NCI-H748 (cell line): ENCODE data around the gene MRPL40.
"Not testable (repeated sequence)": the region's sequence is repeated elsewhere in the genome, so short reads cannot be mapped to it uniquely, and the experiment has no call there.

ENCODE experiments used
- DNase-seq: peaks from one replicate; lab custom pipeline; 2025; ENCODE audit not compliant: unreplicated experiment; lab: John Stamatoyannopoulos, UW

The MRPL40 gene

DNA sequence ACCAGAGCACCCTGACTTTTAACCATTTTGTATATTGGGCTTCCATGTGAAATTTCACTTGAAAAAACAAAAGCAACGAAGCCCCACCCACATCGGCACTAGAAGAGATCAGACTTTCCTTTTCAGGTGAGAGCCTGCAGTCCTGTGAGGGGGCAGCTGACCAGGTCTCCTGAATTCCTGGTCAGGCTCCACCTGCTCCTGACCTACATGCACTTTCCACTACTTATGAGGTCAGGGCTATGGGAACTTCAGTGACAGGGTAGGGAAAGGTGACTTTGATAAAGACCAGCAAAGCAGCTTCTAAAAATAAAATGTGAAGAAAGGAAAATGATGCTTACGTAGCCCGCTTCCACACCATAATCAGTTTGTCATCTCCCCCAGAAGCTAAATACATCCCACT, 25.5 kb upstream of the MRPL40 start:
- DNase-seq: no peak

DNA sequence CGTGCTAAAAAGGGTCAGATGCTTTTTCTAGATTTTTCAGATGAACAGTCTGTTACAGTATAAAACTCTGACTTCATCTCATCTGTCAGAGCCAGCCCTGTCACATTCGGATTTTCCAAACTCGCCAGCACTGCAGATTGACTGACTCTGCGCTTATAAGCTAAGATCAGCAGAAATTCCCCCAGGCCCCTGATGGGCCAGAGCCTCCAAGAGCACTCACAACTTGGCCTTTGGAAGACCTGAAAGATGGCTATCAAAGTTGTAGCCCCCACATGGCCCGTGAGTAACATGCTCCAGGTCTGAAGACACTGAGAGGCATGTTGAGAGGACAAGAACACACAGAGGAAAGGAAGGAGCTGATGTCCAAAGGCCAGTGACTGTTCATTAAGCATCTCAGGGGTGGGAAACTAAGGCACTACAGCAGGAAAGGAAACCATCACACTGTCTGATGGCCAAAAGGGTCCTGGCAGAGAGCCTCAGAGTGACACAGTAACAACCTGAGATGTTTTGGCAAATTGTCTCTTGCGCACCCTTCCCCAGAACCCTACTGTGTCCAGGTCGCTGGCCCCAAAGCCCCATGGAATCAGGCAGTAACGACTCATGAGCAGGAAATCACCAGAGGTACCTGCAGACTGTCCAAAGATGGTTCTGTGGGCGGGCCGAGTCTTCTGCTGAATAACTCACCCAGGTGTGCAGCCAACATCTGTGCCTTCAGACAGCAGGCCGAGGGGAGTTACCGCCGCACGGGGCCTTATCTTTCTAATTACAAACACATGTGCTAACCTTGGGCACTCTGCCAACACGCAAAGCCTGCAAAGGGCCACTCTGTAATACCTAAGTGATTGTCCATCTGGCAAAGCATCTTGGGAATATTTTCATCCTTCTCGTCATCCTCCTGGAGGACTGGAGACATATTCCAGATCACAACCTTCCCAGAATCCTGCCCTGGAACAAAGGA, 24.4 kb upstream of the MRPL40 start:
- DNase-seq: peak; percentile 18

DNA sequence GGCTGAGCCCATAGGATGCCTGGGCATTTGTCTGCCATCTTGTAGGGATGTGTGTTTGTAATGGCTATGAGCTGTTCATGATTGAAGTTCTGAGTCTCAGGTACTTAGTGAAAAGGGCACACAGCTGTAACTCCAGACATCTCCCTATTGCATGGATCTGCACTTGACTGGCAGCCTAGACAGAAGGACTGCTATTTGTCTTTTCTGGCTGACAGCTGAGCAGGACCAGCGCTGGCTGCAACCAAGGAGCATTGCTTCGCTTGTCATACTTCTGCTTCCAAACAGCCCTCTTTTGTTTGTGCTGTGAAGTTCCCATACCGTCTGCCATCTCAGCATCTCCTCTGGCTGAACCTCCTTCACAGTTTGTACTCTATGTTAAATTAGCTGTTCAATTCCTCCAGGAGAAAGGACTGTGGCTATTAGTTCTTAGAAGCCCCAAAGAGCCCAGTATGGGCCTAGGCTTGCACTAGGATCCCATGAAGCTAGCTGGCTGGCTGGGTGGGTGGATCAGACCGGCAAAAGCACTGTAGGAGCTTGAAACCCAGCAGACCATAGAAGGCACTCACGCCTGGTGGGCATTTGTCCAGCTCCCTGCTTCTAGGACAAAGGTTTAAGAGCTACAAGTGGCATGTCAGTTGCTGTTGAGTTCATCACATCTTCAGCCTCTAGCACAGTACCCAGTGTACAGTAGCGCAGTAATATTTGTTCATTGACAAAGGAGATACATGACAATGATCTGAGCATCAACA, 21.2 kb upstream of the MRPL40 start:
- no peak for DNase-seq

DNA sequence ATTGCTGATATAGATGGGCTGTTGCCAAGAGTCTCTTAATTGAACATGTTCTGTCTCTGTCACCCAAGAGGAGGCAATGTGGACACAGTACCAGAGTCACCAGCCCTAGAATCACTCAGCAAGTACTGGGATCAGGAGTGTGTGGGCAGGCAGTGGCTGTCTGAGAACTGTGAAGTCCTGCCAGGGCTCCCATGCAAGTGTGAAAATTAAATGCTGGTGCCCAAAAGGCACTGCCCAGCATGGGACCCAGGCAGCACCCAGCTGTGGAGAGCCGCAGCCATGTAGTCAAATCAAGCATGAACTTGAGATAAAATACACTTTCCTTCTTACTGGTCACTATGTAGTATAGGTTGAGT, 20.7 kb upstream of the MRPL40 start:
- DNase-seq: no peak

DNA sequence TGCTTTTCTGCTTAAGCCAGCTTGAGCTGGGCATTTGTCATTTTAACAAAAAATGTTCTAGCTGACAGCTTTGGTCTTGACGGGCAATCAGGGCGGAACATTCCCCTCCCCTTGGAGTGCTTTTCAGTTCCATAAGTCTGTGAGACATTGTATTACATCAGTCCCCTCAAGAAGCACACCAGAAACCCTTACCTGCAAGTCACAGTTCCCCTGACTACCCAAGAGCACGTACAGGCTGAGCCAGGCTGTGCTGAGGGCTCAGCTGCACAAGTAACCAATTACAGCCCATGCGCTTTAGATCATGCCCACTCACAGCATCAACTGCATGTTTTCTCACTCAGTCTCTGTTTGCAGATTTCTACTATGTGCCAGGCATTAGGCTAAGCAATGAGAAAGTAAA, 19.9 kb upstream of the MRPL40 start:
- no peak for DNase-seq

DNA sequence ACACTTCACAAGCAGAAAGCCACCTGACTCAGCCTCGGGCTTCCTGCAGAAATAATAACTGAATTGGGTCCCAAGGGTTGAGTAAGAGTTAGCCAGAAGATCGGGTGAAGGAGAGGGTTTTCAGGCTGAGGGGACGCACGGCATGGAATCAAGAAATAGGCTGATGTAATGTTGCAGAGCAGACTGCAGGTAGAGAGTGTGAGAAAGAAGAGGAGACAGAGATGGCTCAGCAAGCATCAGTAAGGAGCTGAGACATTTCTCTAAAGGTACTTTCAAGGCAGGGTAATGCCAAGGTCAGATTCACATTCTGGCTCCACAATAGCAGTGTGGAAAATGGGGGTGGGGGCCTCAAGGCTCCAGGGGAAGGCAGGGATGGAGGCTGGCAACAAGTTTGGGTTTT, 19.4 kb upstream of the MRPL40 start:
- no peak for DNase-seq

DNA sequence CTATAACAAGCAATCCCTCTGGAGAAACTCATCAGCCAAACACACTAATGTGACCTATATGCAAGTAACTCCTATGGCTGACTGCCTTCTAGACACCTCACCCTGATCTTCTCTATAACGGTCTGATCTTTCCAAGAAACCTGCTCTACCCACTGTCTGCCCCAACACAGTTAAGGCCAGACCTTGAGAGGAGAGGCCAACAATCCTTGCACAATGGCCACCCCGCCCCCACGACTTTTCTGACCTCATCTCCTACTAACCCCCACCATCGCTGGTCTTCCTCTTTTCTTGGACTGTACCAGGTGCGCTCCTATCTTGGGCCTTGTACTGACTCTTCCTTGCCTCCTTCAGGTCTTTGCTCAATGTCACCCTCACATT, 13.3 kb upstream of the MRPL40 start:
- DNase-seq: no peak

DNA sequence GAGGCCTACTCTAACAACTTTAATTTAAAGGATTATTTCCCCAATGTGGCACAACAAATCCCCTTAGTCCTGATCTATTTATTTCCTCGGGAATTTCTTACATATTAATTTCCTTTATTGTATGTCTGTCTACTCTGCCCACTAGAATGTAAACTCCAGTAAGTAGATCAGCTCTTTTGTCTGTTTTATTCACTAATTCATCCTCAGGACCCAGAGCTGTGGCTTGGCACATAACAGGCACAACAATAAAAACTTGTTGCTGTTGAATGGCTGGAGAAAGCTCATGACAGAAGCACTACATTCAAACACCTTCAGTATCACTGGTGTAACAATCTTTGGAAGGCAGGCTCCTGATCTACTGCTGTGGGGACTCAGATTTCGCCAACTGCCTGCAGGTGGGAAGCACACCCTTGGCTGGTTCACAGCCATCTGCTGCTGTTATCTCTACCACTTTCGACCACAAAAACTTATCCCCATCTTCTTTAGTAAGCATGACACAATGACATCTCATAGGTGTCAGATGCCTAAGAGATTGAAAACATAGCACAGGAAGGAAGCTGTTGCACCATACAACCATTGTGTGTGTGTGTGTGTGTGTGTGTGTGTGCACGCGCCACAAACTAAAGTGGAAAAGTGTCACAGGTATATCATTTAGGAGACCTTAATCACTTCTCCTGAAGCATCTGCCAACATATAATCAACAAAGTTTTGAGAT, 12.7 kb upstream of the MRPL40 start:
- DNase-seq: peak; percentile 13

DNA sequence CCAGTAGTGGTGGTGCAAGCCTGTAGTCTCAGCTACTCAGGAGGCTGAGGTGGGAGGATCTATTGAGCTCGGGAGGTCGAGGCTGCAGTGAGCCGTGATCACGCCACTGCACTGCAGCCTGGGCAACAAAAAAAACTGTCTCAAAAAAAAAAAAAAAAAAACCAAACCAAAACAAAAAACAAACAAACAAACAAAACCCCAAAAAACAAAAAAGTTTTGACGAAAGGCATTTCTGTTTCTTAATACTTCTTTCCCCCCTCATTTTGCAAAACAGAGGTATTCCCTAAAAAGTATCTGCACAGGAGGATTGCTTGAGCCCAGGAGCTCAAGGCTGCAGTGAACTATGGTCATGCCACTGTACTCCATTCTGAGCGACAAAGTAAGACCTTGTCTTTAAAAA, 12.0 kb upstream of the MRPL40 start:
- DNase-seq: no peak

DNA sequence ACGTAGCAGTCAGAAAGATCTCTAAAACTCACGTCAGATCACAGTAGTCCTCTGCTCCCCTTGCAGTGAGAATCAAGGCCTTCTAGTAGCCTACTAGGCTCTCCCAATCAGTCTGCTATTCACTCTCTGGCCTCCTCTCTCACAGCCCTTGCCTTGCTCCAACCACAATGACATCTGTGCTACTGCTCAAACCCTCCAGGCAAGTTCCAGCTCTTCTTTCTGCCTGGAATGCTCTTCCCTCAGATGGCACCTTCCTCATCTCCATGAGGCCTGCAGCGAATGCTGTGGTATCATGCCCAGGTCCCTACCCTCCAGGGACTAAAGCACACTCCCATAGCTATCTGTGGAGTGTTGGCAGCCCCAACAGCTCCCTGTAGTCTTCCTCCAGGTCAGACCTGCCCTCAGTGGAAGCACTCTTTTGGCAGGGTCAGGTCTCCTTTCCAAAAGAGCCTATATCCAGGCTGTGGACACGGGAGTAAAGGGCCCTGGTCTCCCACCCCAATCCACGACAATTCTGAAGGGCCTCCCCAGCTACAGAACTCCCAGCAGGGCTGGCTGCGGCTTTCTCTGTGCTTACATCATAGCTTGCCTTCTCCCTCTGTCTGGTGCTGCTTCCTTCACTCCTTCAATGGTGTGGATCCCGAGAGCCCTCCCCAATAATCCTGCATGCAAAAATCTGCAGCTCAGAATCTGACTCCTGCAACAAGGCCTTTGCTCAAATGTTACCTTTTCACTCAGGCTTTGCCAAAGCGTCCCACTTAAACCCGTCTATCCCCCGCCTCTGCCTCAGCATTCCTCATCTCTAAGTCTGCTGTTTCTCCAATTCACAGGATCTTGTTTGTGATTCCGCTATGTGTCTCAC, 9.7 kb upstream of the MRPL40 start:
- DNase-seq: no peak

DNA sequence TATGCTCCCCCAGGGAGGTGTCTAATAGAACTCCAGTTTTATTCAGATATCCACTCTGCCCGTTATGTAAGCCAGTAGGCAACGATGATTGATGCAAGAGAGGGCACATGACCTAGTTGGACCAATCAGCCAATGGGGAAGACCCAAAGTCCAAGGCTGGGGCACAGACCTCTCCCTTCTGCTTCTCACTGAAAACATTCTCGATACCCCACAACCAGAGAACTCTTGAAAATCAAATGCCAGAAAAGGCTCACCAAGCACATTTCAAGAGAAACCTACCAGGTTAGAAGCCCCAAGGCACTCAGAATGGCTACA, 8.2 kb upstream of the MRPL40 start:
- DNase-seq: no peak

DNA sequence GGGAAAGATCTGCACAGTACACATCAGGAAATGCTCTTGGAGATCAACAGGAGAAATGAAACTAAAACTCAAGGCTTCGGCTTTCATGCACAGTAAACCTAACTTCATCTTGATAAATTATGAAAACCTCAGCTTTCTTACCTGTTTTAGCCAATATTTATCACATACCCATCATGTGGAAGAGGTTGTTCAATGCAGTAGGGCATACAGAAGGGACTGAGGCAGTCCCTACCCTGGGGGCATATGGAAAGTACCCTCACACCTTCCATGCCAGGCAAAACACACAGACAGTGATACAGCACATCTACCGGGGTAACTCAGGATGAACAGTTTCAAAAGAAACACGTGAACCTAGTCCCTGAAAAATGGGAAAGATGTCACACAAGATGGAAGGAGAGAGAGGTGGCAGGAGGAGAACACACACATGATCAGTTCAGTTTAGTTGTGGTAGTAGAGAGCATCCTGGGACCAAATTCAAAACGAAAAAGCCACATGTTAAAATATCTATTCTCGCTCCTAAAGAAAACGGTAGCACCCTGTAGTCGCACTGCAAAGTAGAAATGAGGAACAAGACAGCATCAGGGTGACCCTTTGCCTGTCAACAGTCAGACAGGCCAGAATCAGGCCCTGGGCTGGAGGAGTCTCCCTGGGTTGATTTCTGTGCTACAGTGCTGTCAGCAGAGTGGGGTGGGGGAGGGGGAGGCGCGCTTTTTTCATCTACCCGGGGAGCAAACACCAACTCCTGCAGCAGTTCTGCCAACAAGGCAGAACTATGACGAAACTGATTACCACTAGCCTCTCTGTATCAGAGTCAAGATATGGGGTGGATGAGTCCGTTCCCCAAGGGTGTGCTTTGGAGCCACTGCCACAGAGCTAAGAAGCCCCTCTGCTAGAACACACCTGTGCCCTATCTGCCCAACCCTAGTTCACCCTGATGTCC, 2.1 kb upstream of the MRPL40 start:
- peak; percentile 24 for DNase-seq

DNA sequence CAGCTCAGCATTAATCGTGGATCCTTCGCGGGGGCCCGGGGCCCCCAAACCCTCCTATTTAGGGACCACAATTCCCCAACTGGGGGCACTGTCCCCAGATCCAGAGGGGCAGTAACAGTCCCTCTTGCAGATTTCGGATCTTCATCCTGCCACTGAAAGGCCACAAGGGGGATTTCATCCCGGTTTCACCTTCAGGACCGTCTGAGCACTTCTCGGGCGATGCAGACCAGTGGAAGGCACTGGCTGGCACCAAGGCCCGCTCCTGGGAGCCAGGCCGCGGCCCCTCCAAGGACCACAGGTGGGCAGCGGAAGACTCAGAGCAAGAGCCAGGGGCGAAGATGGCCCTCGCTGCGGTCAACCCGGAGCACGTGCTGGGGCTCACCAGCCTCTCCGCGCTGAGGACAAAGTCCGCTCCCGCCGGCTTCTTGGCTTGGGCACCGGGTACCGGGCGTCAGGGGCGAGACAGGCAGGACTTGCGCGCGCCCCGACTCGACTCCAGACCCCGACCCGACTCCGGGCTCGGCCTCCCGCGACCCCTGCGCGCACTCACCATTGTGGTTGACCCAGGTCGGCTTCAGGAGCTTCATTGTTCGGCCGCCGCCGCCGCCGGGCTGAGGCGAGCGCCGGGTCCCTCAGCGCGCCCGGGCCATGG, 1.3 kb upstream of the MRPL40 start:
- peak; percentile 47 for DNase-seq

DNA sequence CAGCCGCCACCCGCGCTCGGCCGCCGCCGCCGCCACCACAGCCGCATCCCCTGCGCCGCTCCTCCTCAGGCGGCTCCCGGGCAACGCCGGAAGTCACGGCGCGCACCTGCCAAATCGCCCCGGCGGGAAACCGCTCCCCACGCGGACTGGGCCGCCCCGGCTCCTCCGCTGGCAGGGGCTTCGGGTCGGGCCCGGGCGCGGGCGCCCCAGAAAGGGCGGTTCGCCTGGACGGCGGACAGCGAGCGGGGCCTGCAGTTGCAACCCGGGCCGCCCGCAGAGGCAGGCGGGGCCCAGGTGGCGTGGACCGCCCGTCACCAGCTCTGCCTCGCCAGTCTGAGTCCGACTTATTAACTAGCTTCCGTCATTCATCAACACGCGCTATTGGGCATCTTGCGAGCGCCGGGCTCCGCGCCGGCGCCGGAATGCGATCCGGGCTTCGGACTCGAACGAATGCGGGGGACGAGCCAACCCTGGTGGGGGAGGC, 654 bp upstream of the MRPL40 start, which contains the start of gene HIRA:
Gene HIRA, minus strand, starts transcription at position 85 of the 484 bp plus-strand sequence. CDS start 257 bp downstream, outside the sequence.
- peak; percentile 86 for DNase-seq

DNA sequence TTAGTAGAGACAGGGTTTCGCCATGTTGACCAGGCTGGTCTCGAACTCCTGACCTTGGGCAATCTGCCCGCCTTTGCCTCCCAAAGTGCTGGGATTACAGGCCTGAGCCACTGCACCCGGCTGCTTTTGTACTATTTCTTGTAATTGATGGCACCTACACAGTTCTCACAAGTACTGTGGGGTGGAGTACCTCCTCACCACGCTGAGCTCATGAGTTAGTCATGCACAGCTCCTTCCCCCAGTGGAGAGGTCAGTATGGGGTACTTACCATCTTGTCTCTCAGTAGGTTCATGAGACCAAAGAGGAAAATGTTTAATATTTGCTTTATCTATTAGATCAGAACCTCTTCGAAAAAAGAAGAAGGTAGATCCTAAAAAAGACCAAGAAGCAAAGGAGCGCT, 2.1 kb downstream of the MRPL40 start:
- no peak for DNase-seq

DNA sequence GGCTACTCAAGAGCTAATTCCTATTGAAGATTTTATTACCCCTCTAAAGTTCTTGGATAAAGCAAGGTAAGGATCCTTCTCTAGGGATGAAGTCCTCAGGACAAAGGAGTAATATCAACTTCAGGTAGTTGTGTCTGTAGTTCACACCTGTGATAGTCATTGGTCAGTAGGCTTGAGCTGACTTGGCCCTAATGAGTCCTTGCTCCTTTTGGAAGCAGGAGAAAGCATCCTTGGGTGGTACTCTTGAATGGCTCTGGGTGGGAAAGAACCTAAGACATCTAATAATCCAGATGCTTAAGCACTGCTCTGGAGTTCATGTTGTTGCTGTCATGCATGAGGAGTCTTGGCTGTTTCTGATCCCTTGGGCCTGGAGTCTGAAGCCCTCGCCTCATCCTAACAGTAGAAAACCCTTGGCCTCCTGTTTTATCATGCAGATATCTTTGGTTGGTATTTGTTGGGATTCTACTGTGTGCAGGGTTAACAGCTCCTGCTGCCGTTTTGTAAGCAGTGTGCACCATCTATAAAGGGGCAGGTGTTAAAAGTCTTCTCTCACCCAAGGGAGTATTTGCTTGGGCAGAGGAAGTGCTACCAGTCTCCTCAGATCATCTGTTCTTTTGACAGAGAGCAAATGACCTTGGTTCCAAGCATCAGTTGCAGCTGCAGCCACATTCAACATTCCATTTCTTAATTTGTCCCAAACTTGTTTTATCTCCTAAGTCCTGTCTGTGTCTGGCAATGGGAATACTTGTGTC, 2.7 kb downstream of the MRPL40 start:
- DNase-seq: no peak

DNA sequence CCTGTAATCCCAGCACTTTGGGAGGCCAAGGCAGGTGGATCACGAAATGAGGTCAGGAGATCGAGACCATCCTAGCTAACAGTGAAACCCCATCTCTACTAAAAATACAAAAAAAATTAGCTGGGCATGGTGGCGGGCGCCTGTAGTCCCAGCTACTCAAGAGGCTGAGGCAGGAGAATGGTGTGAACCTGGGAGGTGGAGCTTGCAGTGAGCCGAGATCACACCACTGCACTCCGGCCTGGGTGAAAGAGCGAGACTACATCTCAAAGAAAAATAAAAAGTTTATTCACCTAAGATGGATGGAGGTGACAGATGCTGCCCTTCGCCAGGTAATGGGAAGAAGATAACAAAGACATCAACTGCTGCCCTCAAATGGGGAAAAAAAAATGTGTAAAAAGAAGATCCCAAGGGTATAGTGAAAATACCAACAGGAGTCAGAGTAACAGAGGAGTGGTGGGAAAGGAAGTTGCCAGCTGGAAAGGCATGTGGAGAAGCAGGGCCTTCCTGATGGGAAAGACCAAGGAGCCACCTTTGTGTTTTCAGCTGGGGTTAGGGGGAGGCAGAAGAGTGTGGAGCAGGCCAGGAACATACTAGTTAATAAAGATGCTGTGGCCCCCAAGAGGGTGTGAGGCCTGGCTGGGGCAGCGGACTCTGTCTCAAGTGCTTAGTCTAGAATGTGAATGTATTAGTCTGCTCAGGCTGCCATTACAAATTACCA, 4.3 kb downstream of the MRPL40 start:
- not testable (repeated sequence) for DNase-seq

DNA sequence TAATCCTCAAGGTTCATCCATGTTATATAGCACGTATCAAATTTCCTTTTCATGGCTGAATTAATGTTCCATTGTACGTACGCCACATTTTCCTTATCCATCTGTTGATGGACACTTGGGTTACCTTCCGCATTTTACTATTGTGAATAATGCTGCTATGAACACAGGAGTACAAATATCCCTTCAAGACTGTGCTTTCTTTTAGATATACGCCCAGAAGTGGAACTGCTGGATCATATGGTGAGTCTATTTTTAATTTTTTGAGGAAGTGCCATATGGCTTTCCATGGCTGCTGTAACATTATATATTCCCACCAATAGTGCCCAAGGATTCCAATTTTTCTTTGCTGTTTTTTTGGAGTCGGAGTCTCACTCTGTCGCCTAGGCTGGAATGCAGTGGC, 6.0 kb downstream of the MRPL40 start:
- DNase-seq: no peak
